GM19468 (cell line): Measurements from ENCODE around the gene ARFIP1.

Source experiments
- ATAC-seq: cut with Tn5 transposase; IDR thresholded peaks from one replicate; pipeline ENCODE4 v1.9.1; 2021; ENCODE audit warnings: mild to moderate bottlenecking, moderate library complexity, moderate number of reproducible peaks; ENCODE audit not compliant: unreplicated experiment; ENCODE audit errors: extremely low read depth

Gene ARFIP1

GRCh38 chr4:152784490-152785350 lies 5.0 kb downstream of the ARFIP1 start:
- no peak for ATAC-seq

DNA sequence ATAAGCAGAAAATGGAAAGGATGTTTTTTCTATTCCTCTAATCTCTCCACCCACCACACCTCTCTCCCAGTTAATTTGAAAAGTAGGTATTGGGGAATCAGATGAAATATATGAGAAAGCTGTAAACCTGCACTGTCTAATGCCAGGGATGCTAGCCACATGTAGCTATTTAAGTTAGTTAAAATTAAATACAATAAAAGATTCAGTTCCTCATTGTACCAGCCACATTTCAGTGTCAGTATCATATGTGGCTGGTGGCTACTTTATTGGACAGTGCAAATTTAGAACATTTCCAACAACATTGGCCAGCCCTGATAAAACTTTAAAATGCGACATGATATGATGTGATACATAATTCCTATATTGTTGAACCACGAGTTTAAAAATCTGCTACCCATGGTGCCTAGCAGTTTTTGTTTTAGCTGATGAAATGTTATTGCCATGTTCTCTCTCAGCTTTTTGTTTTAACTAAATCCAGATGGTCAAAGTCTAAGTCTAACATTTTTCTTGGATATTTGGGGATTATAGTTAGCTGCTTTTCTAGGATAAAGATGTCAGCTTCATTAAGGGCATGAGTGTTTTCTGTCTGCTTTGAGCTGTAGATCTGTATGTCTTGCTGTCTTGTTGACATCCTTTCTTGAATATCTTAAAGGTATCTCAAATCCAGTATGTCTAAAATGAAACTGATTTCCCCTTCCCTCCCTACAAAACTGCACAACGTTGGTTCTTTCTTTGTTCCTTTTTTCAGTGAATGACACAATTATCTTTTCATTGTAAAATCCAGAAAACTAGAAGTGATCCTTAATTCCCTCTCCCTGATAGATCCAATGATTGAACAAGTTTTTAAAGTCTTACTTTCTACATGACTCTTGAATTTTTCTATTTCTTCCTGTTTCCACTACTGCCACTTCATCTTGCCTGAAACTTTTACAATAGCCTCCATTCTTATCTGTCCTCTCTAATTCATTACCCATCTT lies 6.2 kb downstream of the ARFIP1 start:
- no peak for ATAC-seq

DNA sequence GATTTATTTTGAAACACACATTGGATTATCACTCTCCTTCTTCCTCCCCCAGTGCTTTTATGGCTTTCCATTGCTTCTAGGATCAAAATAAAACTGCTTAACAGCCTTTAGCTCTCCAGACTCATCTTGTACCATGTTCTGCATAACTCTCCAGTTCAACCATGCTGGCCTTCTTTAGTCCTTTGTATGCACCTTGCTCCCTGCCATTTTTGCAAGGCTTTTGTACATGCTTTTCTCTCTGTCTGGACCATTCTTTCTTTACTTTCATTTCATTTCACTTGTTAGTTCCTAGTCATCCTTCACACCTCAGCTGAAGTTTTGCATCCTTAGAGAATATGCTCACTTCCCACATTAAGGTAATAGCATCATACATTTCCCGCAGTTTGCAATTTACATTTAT lies 6.9 kb downstream of the ARFIP1 start:
- ATAC-seq = no peak

DNA sequence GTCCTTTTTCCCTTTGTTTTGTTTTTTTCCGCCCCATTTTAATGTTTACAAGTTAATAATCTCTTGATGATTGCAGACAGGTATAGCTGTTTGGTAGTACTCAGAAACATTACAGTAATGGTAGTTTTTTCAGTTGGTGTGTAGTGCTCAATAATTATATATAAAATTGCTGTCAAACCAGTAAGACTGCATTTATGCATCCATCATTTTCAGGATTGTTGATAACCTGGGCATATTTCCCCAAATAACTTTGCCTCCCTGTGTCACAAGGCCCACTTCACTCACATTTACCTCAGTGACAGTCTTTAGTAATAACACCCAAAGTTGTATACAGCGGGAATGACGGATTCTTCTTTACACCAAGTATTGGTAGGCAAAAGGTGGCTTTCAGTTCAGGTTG lies 16.1 kb downstream of the ARFIP1 start:
- ATAC-seq = no peak

- ATAC-seq = no peak
Measured at GRCh38 chr4:152803541-152803940, 23.8 kb downstream of the ARFIP1 start.

GRCh38 chr4:152805071-152805650 lies 25.4 kb downstream of the ARFIP1 start:
- no peak for ATAC-seq

DNA sequence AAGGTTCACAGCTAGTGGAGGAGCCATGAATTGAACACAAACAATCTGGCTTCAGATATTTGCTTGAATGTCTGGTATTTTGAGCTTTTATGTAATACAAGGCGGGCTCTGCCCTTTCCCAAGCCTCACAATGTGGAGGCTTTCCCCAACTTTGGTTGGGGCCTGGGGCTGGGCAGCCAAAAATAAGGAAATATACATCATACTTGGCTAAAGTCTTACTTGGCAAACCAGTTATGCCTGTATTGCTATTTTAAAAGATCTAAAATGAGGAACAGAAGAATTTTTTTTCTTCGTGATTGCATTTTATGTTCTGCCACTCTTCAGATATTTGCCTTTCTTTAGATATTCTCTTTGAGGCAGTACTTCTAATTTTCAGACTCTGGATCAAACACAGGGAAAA lies 26.1 kb downstream of the ARFIP1 start:
- no peak for ATAC-seq

- ATAC-seq = no peak
Measured at GRCh38 chr4:152806501-152807125, 26.9 kb downstream of the ARFIP1 start.

GRCh38 chr4:152807294-152807829 lies 27.6 kb downstream of the ARFIP1 start:
- no peak for ATAC-seq

GRCh38 chr4:152808670-152809069 lies 28.9 kb downstream of the ARFIP1 start:
- no peak for ATAC-seq

- no peak for ATAC-seq
Measured at GRCh38 chr4:152810715-152811287, 31.0 kb downstream of the ARFIP1 start.

DNA sequence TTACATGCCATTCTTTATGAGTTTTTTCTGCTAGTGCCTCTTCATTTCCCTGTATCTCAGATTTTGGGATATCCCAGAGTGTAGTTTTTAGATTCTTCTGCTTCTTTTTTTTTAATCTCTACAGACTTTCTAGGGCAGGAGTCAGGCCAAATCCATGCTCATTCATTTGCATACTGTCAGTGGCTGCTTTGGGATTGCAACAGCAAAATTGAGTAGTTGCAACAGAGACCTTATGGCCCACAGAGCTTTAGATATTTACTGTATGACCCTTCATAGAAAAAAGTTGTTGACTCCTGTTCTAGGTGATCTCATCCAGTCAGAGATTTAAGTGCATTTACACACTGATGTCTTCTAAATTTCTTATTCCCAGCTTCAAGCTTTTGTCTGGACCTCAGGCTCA lies 35.3 kb downstream of the ARFIP1 start:
- no peak for ATAC-seq

- no peak for ATAC-seq
Measured at GRCh38 chr4:152817331-152817730, 37.6 kb downstream of the ARFIP1 start.

- ATAC-seq = no peak
Measured at GRCh38 chr4:152819026-152819645, 39.4 kb downstream of the ARFIP1 start.

- ATAC-seq = no peak
Measured at GRCh38 chr4:152820073-152820472, 40.3 kb downstream of the ARFIP1 start.

DNA sequence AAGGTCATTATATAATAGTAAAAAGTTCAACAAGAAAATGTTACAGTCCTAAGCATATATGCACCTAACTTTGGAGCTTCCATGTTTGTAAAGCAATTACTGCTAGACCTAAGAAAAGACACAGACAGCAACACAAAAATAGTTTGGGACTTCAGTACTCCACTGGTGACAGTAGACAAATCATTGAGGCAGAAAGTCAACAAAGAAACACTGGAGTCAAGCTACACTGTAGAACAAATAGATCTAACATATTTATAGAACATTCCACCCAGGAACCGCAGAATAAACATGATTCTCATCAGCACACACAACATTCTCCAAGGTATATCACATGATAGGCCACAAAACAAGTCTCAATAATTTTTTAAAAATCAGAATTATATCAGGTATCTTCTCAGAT lies 42.6 kb downstream of the ARFIP1 start:
- ATAC-seq = no peak

GRCh38 chr4:152824561-152824960 lies 44.8 kb downstream of the ARFIP1 start:
- no peak for ATAC-seq

GRCh38 chr4:152825336-152825735 lies 45.6 kb downstream of the ARFIP1 start:
- no peak for ATAC-seq

GRCh38 chr4:152828122-152828521 lies 48.4 kb downstream of the ARFIP1 start:
- ATAC-seq = no peak
